Thyroid gland (tissue), 4 donors: ENCODE data around the gene SLC5A11. TPM values are rescaled to one million over a fixed set of nuclear protein-coding genes. Genes with fewer than 3 reads are reported as not detected.

Source experiments
- DNase-seq, 2 donors: peaks; one replicate each; pipeline ENCODE4 v3.0.0-alpha.2; 2019
- H3K27ac ChIP-seq, 3 donors: fragments of 200-600 bp; sonication (generic); 1 replicate in 2 of 3; 2 replicates in 1 of 3; pipeline ENCODE4 v1.5.1; 2016 to 2019; ENCODE audit warnings: mild to moderate bottlenecking in 1 of 3, moderate library complexity in 1 of 3
- H3K27me3 ChIP-seq: fragments of 200-600 bp; sonication (generic); one replicate; pipeline ENCODE4 v1.5.1; 2019
- H3K36me3 ChIP-seq, 2 donors: fragments of 200-600 bp; sonication (generic); one replicate each; pipeline ENCODE4 v1.5.1; 2016 to 2019
- H3K4me1 ChIP-seq, 2 donors: fragments of 200-600 bp; sonication (generic); one replicate each; pipeline ENCODE4 v1.5.1; 2017 to 2019
- H3K4me3 ChIP-seq, 3 donors: fragments of 200-600 bp; sonication (generic); replicated peaks in 1 of 3; 1 replicate in 2 of 3; 2 replicates in 1 of 3; pipeline ENCODE4 v1.5.1; 2016; ENCODE audit warnings: mild to moderate bottlenecking in 1 of 3
- H3K9me3 ChIP-seq: fragments of 200-600 bp; sonication (generic); one replicate; pipeline ENCODE4 v1.5.1; 2017
- CTCF ChIP-seq, 6 experiments: fragments of 200-600 bp in 3 of 6; fragments of 450-650 bp in 3 of 6; sonication (generic) in 3 of 6; IDR thresholded peaks; one replicate each; pipeline ENCODE4 v1.5.1; 2016 to 2019; ENCODE audit warnings: antibody characterized with exemption in 6 of 6, mild to moderate bottlenecking in 2 of 6, inconsistent platforms in 1 of 6, moderate library complexity in 1 of 6
- POLR2A ChIP-seq, 2 donors: fragments of 450-650 bp; IDR thresholded peaks; one replicate each; pipeline ENCODE4 v1.6.1; 2017; ENCODE audit warnings: antibody characterized with exemption in 2 of 2, mild to moderate bottlenecking in 2 of 2, moderate library complexity in 1 of 2
- WGBS, 2 donors: methylation state at CpG; one replicate each; pipeline ENCODE4 v1.1.5; 2017; 5-methylcytosine and 5-hydroxymethylcytosine counted together
- intact Hi-C: fragments of 100-400 bp; cut with DNase I; formaldehyde crosslinking; loops from one replicate; pipeline ENCODE4 v1.15.1; 2023
- total RNA-seq, 4 donors: library from RNA; depleted of rRNA; stranded (reverse); fragments of >200 nt; gene quantifications; one replicate each; pipeline ENCODE4 v1.2.3, GENCODE V29; 2016

SLC5A11 gene
- total RNA-seq, 4 donors from 2014 or later = 0.22 TPM; not detected in 3

- no peak for DNase-seq
- H3K9me3 ChIP-seq = no peaks in the 10 kb centered on the region
- H3K27ac ChIP-seq = no peak overlapping the region
- peaks cover 0 to 8% of the 10 kb centered on the region in 2 donors for H3K4me1 ChIP-seq
- TF ChIP-seq POLR2A (IDR thresholded peaks at IDR 0.05) (no peak), CTCF (IDR thresholded peaks at IDR 0.05) (no peak)
- WGBS, 2 donors = 85 to 95% methylated on average over 1 of the region's 1 CpG
- H3K4me3 ChIP-seq = no peak overlapping the region
- H3K27me3 ChIP-seq = no peaks in the 10 kb centered on the region
- H3K36me3 ChIP-seq = peaks cover 62 to 74% of the 10 kb centered on the region in 2 donors
- intact Hi-C loops = no loop called here
Measured at GRCh38 chr16:24820522-24820921, 25.2 kb upstream of the SLC5A11 start.

- H3K9me3 ChIP-seq = no peaks in the 10 kb centered on the region
- WGBS, 2 donors = 89 to 95% methylated on average over 9 of the region's 9 CpGs
- peaks cover 0 to 8% of the 10 kb centered on the region in 2 donors for H3K4me1 ChIP-seq
- H3K4me3 ChIP-seq = no peak overlapping the region
- no peak for DNase-seq
- TF ChIP-seq CTCF (IDR thresholded peaks at IDR 0.05) (no peak), POLR2A (IDR thresholded peaks at IDR 0.05) (no peak)
- peaks cover 58 to 70% of the 10 kb centered on the region in 2 donors for H3K36me3 ChIP-seq
- intact Hi-C loops = no loop called here
- H3K27ac ChIP-seq = no peak overlapping the region
- H3K27me3 ChIP-seq = no peaks in the 10 kb centered on the region
Measured at GRCh38 chr16:24821129-24821528, 24.6 kb upstream of the SLC5A11 start.

- intact Hi-C loops = no loop called here
- no peak for DNase-seq
- peaks cover 48 to 68% of the 10 kb centered on the region in 2 donors for H3K36me3 ChIP-seq
- H3K9me3 ChIP-seq = no peaks in the 10 kb centered on the region
- no peaks in the 10 kb centered on the region for H3K27me3 ChIP-seq
- TF ChIP-seq POLR2A (IDR thresholded peaks at IDR 0.05) = no peak
- H3K4me1 ChIP-seq = peaks cover 0 to 8% of the 10 kb centered on the region in 2 donors
- 85 to 88% methylated on average over 10 of the region's 10 CpGs for WGBS, 2 donors
- no peak overlapping the region for H3K4me3 ChIP-seq
- no peak overlapping the region for H3K27ac ChIP-seq
Measured at GRCh38 chr16:24822542-24822941, 23.2 kb upstream of the SLC5A11 start.

GRCh38 chr16:24822974-24823373 is 22.8 kb upstream of the SLC5A11 start:
- intact Hi-C loops = no loop called here
- Histone ChIP-seq H3K9me3 (no peaks in the 10 kb centered on the region), H3K27me3 (no peaks in the 10 kb centered on the region), H3K4me3 (no peak overlapping the region), H3K4me1 (peaks cover 0 to 8% of the 10 kb centered on the region in 2 donors), H3K36me3 (peaks cover 44 to 68% of the 10 kb centered on the region in 2 donors), H3K27ac (no peak overlapping the region)
- TF ChIP-seq POLR2A (IDR thresholded peaks at IDR 0.05) = no peak
- TF ChIP-seq CTCF (IDR thresholded peaks at IDR 0.05) = no peak
- WGBS, 2 donors = 92 to 93% methylated on average over 8 of the region's 8 CpGs
- no peak for DNase-seq

- H3K36me3 ChIP-seq = peaks cover 34 to 58% of the 10 kb centered on the region in 2 donors
Measured at GRCh38 chr16:24825696-24826095, 20.1 kb upstream of the SLC5A11 start.

More at GRCh38 chr16:24825696-24826095, 20.1 kb upstream of the SLC5A11 start:
- H3K27ac ChIP-seq = no peak overlapping the region
- intact Hi-C loops = no loop called here
- no peak overlapping the region for H3K4me3 ChIP-seq
- 96% methylated on average over 10 of the region's 10 CpGs for WGBS, 2 donors
- no peak for TF ChIP-seq CTCF (IDR thresholded peaks at IDR 0.05)
- H3K4me1 ChIP-seq = no peaks in the 10 kb centered on the region
- no peaks in the 10 kb centered on the region for H3K27me3 ChIP-seq
- H3K9me3 ChIP-seq = no peaks in the 10 kb centered on the region
- no peak for DNase-seq
